K562 (cell line): ENCODE measurements around the gene PIK3R1. TPM values are rescaled to one million over a fixed set of nuclear protein-coding genes. Genes with fewer than 3 reads are reported as not detected.

Experiments used
- ATAC-seq: fragments of 200-7000 bp; cut with Tn5 transposase; 3 replicates; pipeline ENCODE4 v1.9.1; 2020; ENCODE audit warnings: moderate library complexity
- BruUV-seq: library from RNA; stranded (reverse); fragments of 400-500 nt; replicated peaks from 2 replicates; lab custom pipeline; 2021; lab: Mats Ljungman, UMichigan
- CTCF ChIA-PET: fragments of 300-600 bp; formaldehyde crosslinking; extraction: SDS; loops from one replicate; lab custom pipeline; 2021; ENCODE audit warnings: low intra/inter-chr PET ratio; lab: Yijun Ruan, JAX
- POLR2A ChIA-PET: fragments of 300-600, 350-650 bp; sonication (Branson Sonifier 250); formaldehyde crosslinking; extraction: SDS; loops from one replicate; lab custom pipeline; 2021; ENCODE audit warnings: antibody characterized with exemption, inconsistent platforms; lab: Yijun Ruan, JAX
- DNase-seq, 4 experiments: peaks; one replicate each; pipeline versions ENCODE4 v3.0.0 to v3.0.0-alpha.2; 2011 to 2018; ENCODE audit warnings: low spot score in 3 of 4, mixed read lengths in 3 of 4; ENCODE audit errors: extremely low read depth in 1 of 4
- FAIRE-seq: peaks from 2 replicates; lab custom pipeline; 2011; peaks lifted over from hg19 to GRCh38; lab: Jason Lieb, UNC
- H2AFZ ChIP-seq: 2 replicates; pipeline ENCODE4 v1.6.0; 2011; ENCODE audit warnings: low read depth, low read length, control low read depth, inconsistent platforms
- H3K27ac ChIP-seq: fragments of 200-600 bp; 3 replicates; pipeline ENCODE4 v1.8.0; 2011; ENCODE audit warnings: low read depth, mild to moderate bottlenecking, control low read depth, inconsistent platforms, low read length, moderate library complexity, mixed read lengths; ENCODE audit errors: extremely low read depth
- H3K27me3 ChIP-seq, 2 experiments: fragments of 300-600 bp in 1 of 2; 2 replicates in 1 of 2; 3 replicates in 1 of 2; pipeline versions ENCODE4 v1.6.0 to v1.8.0; 2011; ENCODE audit warnings: inconsistent platforms in 2 of 2, low read length in 2 of 2, mild to moderate bottlenecking in 1 of 2, mixed read lengths in 1 of 2, moderate library complexity in 1 of 2; ENCODE audit not compliant: control insufficient read depth in 2 of 2, insufficient read depth in 2 of 2
- H3K36me3 ChIP-seq: fragments of 300-600 bp; 3 replicates; pipeline ENCODE4 v1.8.0; 2011; ENCODE audit warnings: mild to moderate bottlenecking, low read length, inconsistent platforms; ENCODE audit not compliant: control insufficient read depth, insufficient read depth
- H3K4me1 ChIP-seq, 2 experiments: fragments of 200-600 bp in 1 of 2; replicated peaks in 1 of 2; 2 replicates in 1 of 2; 3 replicates in 1 of 2; pipeline versions ENCODE4 v1.5.1 to v1.8.0; 2011; ENCODE audit warnings: inconsistent platforms in 2 of 2, low read length in 2 of 2, mild to moderate bottlenecking in 1 of 2, mixed read lengths in 1 of 2, moderate library complexity in 1 of 2; ENCODE audit not compliant: control insufficient read depth in 2 of 2, insufficient read depth in 2 of 2
- H3K4me2 ChIP-seq: 2 replicates; pipeline ENCODE4 v1.6.1; 2011; ENCODE audit warnings: low read length, control low read depth, inconsistent platforms, mixed read lengths; ENCODE audit not compliant: insufficient read depth
- H3K4me3 ChIP-seq: fragments of 200-600 bp; sonication (generic), shearing (Covaris generic); 2 replicates; pipeline ENCODE4 v1.5.1; 2016; ENCODE audit warnings: control low read depth, inconsistent platforms
- H3K79me2 ChIP-seq: fragments of 200-600 bp; 3 replicates; pipeline ENCODE4 v1.8.0; 2011; ENCODE audit warnings: low read length, inconsistent platforms; ENCODE audit not compliant: control insufficient read depth, insufficient read depth
- H3K9ac ChIP-seq, 2 experiments: 2 replicates each; pipeline versions ENCODE4 v1.6.0 to v1.6.1; 2011; ENCODE audit warnings: low read depth in 2 of 2, low read length in 2 of 2, control low read depth in 1 of 2, inconsistent platforms in 1 of 2, mild to moderate bottlenecking in 1 of 2, mixed read lengths in 1 of 2; ENCODE audit not compliant: insufficient read depth in 1 of 2
- H3K9me1 ChIP-seq: one replicate; pipeline ENCODE4 v1.6.0; 2011; ENCODE audit warnings: inconsistent platforms, mild to moderate bottlenecking, low read length, moderate library complexity; ENCODE audit not compliant: control insufficient read depth, insufficient read depth
- H3K9me3 ChIP-seq: replicated peaks from 2 replicates; pipeline ENCODE4 v1.5.1; 2011; ENCODE audit warnings: low read depth, low read length, inconsistent platforms; ENCODE audit not compliant: control insufficient read depth, insufficient read depth
- H4K20me1 ChIP-seq: replicated peaks from 2 replicates; pipeline ENCODE4 v1.6.1; 2011; ENCODE audit warnings: low read length, inconsistent platforms, mixed read lengths; ENCODE audit not compliant: control insufficient read depth, insufficient read depth
- ELF4 ChIP-seq: fragments of 450-650 bp; formaldehyde crosslinking; IDR thresholded peaks from 2 replicates; pipeline ENCODE4 v1.4.0; 2022; ENCODE audit warnings: missing genetic modification characterization
- LARP7 ChIP-seq: fragments of 450-650 bp; IDR thresholded peaks from 2 replicates; pipeline ENCODE4 v1.6.1; 2016
- PHF8 ChIP-seq: fragments of 200-600 bp; sonication (generic); IDR thresholded peaks from 2 replicates; pipeline ENCODE4 v1.6.1; 2012; ENCODE audit warnings: mixed run types, mild to moderate bottlenecking, inconsistent platforms, low read length, moderate library complexity, borderline replicate concordance
- TEAD4 ChIP-seq, 2 experiments: sonication (generic) in 1 of 2; formaldehyde crosslinking in 1 of 2; IDR thresholded peaks; 2 replicates each; pipeline versions ENCODE4 v1.6.1 to v1.8.0; 2012 to 2022; ENCODE audit warnings: borderline replicate concordance in 1 of 2, inconsistent platforms in 1 of 2, low read length in 1 of 2, mild to moderate bottlenecking in 1 of 2, missing genetic modification reagents in 1 of 2
- ZNF717 ChIP-seq: fragments of 250-450 bp; sonication (Bioruptor Pico); IDR thresholded peaks from 2 replicates; pipeline ENCODE4 v1.5.0; 2021
- WGBS: fragments of 100-300 bp; shearing (Covaris generic); methylation state at CpG from one replicate; pipeline ENCODE4 v1.1.6; 2016; ENCODE audit warnings: low coverage, mixed read lengths; ENCODE audit not compliant: insufficient coverage; ENCODE audit errors: missing lambda C conversion rate; 5-methylcytosine and 5-hydroxymethylcytosine counted together
- in situ Hi-C: fragments of 300-500 bp; cut with MboI; formaldehyde crosslinking; loops from 4 replicates; pipeline ENCODE4 v1.15.0; 2018; ENCODE audit warnings: inconsistent platforms, mixed read lengths
- intact Hi-C: fragments of 100-400 bp; cut with micrococcal nuclease; formaldehyde crosslinking; loops from 2 replicates; pipeline ENCODE4 v1.14.2; 2022
- polyA plus RNA-seq, 8 experiments: library from polyadenylated mRNA; depleted of rRNA in 4 of 8; stranded (reverse) in 5 of 8; unstranded in 3 of 8; fragments of >200 nt; fragmentation: Nextera tagmentation in 2 of 8; fragmentation: Illumina TruSeq in 1 of 8; extraction: Ambion mirVana in 2 of 8; extraction: Trizol in 1 of 8; gene quantifications; 2 replicates each; pipeline versions ENCODE4 v1.2.1 to v1.2.3, GENCODE V29; 2011 to 2014; ENCODE audit warnings: inconsistent platforms in 1 of 8, missing spikeins in 1 of 8
- total RNA-seq, 7 experiments: library from RNA; depleted of rRNA in 6 of 7; stranded (reverse); fragments of >200 nt in 6 of 7; fragmentation: Illumina TruSeq in 2 of 7; extraction: Trizol in 2 of 7; gene quantifications; 2 replicates each; pipeline versions ENCODE4 v1.2.1 to v1.2.3, GENCODE V29; 2011 to 2021; ENCODE audit warnings: low replicate concordance in 1 of 7
- TF ChIP-seq, protein P1 (sequence below): fragments of 450-650 bp; formaldehyde crosslinking; IDR thresholded peaks from 2 replicates; pipeline ENCODE4 v1.4.0; 2022; ENCODE audit warnings: mild to moderate bottlenecking, moderate library complexity
- TF ChIP-seq, protein P2 (sequence below): sonication (generic); formaldehyde crosslinking; IDR thresholded peaks from 2 replicates; pipeline ENCODE4 v1.8.1; 2022; ENCODE audit warnings: missing genetic modification reagents
- TF ChIP-seq, protein P3 (sequence below): fragments of 150-350 bp; IDR thresholded peaks from 2 replicates; pipeline ENCODE4 v1.6.1; 2014; ENCODE audit warnings: low read depth, mild to moderate bottlenecking, low read length, borderline replicate concordance

The PIK3R1 gene
- total and polyA plus RNA-seq, 9 of the 15 experiments (the other 6 are each of a cell fraction or from before 2014, with no cell fraction given), result 1.1 to 9.7 (median 4.8) TPM

DNA sequence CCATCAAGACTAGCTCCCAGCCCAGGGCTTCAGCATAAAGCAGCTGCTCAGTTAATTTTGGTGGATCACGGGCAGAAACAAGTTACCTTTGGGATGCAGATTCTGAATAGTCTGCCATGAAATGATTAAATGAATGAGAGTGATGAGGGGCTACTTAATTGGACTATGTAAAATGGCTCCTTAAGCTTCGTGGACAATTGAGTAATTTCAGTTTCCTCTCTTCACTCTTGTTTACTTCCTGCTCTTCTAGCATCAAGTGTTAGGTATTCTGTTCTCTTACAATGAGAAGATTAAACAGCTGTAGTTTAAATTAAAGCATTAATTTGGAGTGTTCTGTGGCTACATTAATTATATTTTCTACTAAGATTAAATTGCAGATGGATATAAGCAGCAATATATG lies 28.1 kb downstream of the PIK3R1 start:
- no peak for DNase-seq
- H3K4me3 ChIP-seq, result no peak overlapping the region
- H2AFZ ChIP-seq, result no peak overlapping the region
- no peaks in the 10 kb centered on the region for H3K9me3 ChIP-seq
- 33% methylated on average over 2 of the region's 2 CpGs for whole genome bisulfite sequencing
- intact Hi-C loops, result no loop called here
- H3K27ac ChIP-seq, result no peak overlapping the region
- no peak overlapping the region for H3K9ac ChIP-seq
- TF ChIP-seq TEAD4 (IDR thresholded peaks at IDR 0.05; ENCODE audit: low read length) (no peak), TEAD4 (CRISPR knock-in tag; IDR thresholded peaks at IDR 0.05; ENCODE audit: borderline replicate concordance) (no peak), PHF8 (no peak), LARP7 (no peak), ELF4 (CRISPR knock-in tag) (no peak), ZNF717 (CRISPR knock-in tag) (no peak)
- TF ChIP-seq, protein P1, sequence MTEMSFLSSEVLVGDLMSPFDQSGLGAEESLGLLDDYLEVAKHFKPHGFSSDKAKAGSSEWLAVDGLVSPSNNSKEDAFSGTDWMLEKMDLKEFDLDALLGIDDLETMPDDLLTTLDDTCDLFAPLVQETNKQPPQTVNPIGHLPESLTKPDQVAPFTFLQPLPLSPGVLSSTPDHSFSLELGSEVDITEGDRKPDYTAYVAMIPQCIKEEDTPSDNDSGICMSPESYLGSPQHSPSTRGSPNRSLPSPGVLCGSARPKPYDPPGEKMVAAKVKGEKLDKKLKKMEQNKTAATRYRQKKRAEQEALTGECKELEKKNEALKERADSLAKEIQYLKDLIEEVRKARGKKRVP (CRISPR knock-in tag), result no peak
- TF ChIP-seq, protein P2, sequence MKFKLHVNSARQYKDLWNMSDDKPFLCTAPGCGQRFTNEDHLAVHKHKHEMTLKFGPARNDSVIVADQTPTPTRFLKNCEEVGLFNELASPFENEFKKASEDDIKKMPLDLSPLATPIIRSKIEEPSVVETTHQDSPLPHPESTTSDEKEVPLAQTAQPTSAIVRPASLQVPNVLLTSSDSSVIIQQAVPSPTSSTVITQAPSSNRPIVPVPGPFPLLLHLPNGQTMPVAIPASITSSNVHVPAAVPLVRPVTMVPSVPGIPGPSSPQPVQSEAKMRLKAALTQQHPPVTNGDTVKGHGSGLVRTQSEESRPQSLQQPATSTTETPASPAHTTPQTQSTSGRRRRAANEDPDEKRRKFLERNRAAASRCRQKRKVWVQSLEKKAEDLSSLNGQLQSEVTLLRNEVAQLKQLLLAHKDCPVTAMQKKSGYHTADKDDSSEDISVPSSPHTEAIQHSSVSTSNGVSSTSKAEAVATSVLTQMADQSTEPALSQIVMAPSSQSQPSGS (CRISPR knock-in tag), result no peak
- TF ChIP-seq, protein P3, sequence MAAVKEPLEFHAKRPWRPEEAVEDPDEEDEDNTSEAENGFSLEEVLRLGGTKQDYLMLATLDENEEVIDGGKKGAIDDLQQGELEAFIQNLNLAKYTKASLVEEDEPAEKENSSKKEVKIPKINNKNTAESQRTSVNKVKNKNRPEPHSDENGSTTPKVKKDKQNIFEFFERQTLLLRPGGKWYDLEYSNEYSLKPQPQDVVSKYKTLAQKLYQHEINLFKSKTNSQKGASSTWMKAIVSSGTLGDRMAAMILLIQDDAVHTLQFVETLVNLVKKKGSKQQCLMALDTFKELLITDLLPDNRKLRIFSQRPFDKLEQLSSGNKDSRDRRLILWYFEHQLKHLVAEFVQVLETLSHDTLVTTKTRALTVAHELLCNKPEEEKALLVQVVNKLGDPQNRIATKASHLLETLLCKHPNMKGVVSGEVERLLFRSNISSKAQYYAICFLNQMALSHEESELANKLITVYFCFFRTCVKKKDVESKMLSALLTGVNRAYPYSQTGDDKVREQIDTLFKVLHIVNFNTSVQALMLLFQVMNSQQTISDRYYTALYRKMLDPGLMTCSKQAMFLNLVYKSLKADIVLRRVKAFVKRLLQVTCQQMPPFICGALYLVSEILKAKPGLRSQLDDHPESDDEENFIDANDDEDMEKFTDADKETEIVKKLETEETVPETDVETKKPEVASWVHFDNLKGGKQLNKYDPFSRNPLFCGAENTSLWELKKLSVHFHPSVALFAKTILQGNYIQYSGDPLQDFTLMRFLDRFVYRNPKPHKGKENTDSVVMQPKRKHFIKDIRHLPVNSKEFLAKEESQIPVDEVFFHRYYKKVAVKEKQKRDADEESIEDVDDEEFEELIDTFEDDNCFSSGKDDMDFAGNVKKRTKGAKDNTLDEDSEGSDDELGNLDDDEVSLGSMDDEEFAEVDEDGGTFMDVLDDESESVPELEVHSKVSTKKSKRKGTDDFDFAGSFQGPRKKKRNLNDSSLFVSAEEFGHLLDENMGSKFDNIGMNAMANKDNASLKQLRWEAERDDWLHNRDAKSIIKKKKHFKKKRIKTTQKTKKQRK, result no peak
- POLR2A ChIA-PET, result interaction anchor here (0.6 to 0.8 kb wide), 2 partner anchors 11 to 254 kb away, joined by 3 read pairs; no protein-coding TSS in a partner anchor
- CTCF ChIA-PET, result no interaction called here
- no TSS peak for BruUV-seq
- no peaks in the 10 kb centered on the region; a peak in 1 of 5 replicates for H3K4me1 ChIP-seq
- H4K20me1 ChIP-seq, result no peaks in the 10 kb centered on the region
- FAIRE-seq, result no peak
- ATAC-seq, result no peak
- H3K9me1 ChIP-seq, result no peaks in the 10 kb centered on the region
- in situ Hi-C loops, result no loop called here
- no peaks in the 10 kb centered on the region for H3K36me3 ChIP-seq
- H3K27me3 ChIP-seq, result no peaks in the 10 kb centered on the region
- H3K4me2 ChIP-seq, result no peak overlapping the region
- H3K79me2 ChIP-seq, result no peaks in the 10 kb centered on the region
